Panc1 (cell line): ENCODE data around the gene ROBO1.

ENCODE experiments used
- CTCF ChIP-seq: fragments of 450-650 bp; IDR thresholded peaks from 2 replicates; pipeline ENCODE4 v1.5.1; 2017; ENCODE audit warnings: mild to moderate bottlenecking
- POLR2AphosphoS5 ChIP-seq: IDR thresholded peaks from 2 replicates; pipeline ENCODE4 v1.6.1; 2012; ENCODE audit warnings: mild to moderate bottlenecking, low read depth, low read length, moderate library complexity

GRCh38 chr3:79392479-79392878 is 375.3 kb downstream of the ROBO1 start:
- TF ChIP-seq CTCF = no peak
- TF ChIP-seq POLR2AphosphoS5 = no peak
